ENCODE measurements around the gene EYA2.

The EYA2 gene

DNA sequence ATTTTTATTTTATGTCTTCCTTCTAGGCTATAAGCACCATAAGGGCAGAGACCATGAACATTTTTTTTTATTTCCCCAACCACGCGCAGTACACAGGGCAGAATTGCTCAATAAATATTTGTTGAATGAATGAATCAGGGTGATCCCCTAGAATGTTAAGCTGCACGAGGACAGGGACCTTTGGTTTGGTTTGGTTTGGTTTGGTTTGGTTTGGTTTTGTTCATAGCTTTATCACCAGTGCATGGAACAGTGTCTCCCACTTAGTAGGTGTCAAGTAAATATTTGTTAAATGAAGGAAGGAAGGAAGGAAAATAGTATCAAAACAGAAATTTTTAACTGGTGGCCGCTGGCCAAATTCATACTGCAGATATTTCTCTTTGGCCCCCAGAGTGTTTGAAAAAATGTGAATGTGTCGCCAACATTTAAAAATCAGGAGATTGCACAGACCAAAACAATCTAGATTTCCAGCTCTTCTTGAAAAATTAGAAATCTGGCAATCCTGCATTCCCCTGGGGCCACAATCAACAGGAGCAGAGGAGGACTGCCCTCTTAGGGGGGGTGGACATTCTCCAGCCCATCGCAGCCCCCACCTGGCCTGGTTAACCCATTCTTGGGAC is 205.3 kb downstream of the EYA2 start:
- no peak for DNase-seq (ENCODE audit: low read depth in 1 of 2, low spot score in 1 of 2)

- DNase-seq (ENCODE audit: low read depth in 1 of 2, low spot score in 1 of 2) = no peak
Observed at GRCh38 chr20:47102629-47103028, 208.0 kb downstream of the EYA2 start.

DNA sequence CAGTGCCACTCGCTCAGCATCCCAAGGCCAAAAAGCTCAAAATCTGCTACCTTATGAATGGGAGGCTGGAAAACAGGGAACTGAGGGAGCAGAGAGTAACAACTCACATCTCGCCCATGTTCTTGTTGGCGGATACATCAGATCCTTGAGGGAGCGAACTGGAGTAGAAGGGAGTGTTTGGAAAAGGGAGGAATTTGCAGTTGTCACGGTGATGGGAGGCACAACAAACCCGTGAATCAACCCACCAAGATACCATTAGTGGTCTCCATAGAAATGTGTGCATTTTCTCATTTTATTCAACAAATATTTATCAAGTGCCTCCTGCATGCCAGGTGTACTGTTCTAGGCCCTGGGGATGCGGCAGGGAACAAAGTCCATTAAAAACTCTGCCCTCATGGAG is 212.1 kb downstream of the EYA2 start:
- no peak for DNase-seq (ENCODE audit: low read depth in 1 of 2, low spot score in 1 of 2)

DNA sequence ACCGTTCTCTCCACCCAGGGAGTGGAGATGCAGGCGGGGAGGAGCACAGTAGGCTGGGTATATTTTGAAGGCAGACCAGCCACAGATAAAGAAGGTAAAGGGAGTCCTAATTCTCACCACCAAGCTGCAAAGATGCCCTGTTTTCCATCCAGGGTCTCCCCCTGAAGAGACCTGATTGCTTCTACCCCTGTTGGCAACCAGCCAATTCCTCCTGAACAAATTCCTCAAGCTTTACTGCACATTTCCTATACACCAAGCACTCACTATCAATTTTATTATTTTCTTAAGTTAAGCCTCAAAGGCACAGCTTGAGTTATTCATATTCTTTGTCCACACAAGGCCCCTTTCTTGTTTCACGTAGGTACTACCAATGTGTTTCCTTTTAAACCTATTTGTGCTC is 214.4 kb downstream of the EYA2 start:
- no peak for DNase-seq (ENCODE audit: low read depth in 1 of 2, low spot score in 1 of 2)

GRCh38 chr20:47110819-47111218 is 216.2 kb downstream of the EYA2 start:
- no peak for DNase-seq (ENCODE audit: low read depth in 1 of 2, low spot score in 1 of 2)

- DNase-seq (ENCODE audit: low read depth in 1 of 2, low spot score in 1 of 2) = no peak
Observed at GRCh38 chr20:47111576-47111975, 216.9 kb downstream of the EYA2 start.

DNA sequence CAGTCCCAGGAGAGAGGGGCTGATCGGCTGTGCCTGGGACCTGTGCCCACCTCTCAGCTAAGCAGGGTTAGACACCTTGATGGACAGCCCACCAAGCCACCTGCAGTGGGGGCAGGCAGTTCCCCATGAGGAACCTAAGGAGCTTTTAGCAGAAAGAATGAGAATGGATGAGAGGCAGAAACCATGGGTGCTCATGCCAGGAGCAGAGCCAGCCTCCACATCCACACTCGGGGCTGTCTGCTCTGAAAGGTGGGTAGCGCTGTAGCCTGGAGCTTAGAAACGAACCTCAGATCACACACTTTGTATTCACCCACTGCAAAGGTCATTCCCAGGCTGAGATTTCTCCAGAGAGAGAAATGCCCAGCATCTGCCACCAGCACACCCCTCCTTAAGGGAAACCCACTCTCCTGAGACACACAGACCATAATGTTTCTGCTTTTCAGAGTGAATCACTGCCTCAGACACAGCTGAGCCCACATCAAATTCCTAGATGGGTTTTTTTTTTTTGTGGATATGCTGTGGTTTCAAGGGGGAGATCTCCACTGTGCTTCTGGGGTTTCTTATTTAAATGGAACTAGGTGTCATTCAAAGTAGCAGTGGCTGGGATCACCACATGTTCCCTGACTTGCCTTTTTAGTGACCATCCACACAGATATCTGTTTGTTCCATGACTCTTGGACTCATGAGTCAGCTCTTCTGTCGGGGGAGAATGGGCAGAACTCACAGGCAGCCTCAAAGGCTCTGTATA is 218.9 kb downstream of the EYA2 start:
- DNase-seq (ENCODE audit: low read depth in 1 of 2, low spot score in 1 of 2) = no peak

DNA sequence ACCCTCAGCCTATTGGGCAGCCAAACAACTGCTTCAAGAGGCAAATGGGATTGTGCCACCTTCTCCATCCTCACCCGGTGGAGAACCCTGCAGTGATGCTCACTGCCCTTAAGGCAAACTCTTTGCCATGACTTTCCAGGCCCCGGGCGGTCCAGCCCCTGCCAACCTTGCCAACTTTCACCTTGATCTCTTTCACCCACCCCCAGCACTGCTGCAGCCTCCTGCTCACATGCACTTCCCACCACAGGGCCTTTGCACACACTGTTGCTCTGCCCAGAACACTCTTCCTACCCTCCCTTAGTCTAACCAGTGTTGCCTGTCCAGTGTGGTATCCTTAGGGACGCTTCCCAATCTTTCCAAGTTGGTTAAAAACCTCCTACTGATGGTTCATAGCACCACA is 221.1 kb downstream of the EYA2 start:
- DNase-seq (ENCODE audit: low read depth in 1 of 2, low spot score in 1 of 2) = no peak

DNA sequence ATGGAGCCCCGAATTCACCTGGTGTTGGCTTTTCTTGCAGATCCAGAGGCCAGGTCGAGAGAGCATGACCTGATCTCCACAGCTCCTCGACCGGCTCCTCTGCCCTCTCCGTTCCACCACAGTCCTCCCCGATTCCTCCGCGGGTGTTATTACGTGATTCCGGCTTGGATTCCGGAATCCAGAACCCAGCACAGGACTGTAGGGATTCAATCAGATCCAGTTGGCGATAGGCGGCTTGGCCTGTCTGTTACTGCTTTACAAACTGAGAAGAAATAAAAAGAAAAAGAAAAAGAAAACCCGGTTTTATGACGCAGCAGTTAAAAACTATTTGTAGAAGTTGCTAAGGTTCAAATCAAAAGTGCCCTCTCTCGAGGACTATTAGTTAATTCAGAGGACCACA is 222.7 kb downstream of the EYA2 start:
- no peak for DNase-seq (ENCODE audit: low read depth in 1 of 2, low spot score in 1 of 2)

GRCh38 chr20:47117773-47118172 is 223.1 kb downstream of the EYA2 start:
- no peak for DNase-seq (ENCODE audit: low read depth in 1 of 2, low spot score in 1 of 2)

GRCh38 chr20:47118206-47118605 is 223.6 kb downstream of the EYA2 start:
- DNase-seq (ENCODE audit: low read depth in 1 of 2, low spot score in 1 of 2) = no peak

GRCh38 chr20:47118641-47119040 is 224.0 kb downstream of the EYA2 start:
- no peak for DNase-seq (ENCODE audit: low read depth in 1 of 2, low spot score in 1 of 2)

GRCh38 chr20:47120346-47120936 is 225.8 kb downstream of the EYA2 start:
- DNase-seq (ENCODE audit: low read depth in 1 of 2, low spot score in 1 of 2) = no peak

- DNase-seq (ENCODE audit: low read depth in 1 of 2, low spot score in 1 of 2) = no peak
Observed at GRCh38 chr20:47122560-47122959, 227.9 kb downstream of the EYA2 start.

- no peak for DNase-seq (ENCODE audit: low read depth in 1 of 2, low spot score in 1 of 2)
Observed at GRCh38 chr20:47124181-47124717, 229.6 kb downstream of the EYA2 start.

GRCh38 chr20:47125508-47125757 is 230.8 kb downstream of the EYA2 start:
- no peak for DNase-seq (ENCODE audit: low read depth in 1 of 2, low spot score in 1 of 2)

- DNase-seq (ENCODE audit: low read depth in 1 of 2, low spot score in 1 of 2) = no peak
Observed at GRCh38 chr20:47125758-47126591, 231.3 kb downstream of the EYA2 start.

DNA sequence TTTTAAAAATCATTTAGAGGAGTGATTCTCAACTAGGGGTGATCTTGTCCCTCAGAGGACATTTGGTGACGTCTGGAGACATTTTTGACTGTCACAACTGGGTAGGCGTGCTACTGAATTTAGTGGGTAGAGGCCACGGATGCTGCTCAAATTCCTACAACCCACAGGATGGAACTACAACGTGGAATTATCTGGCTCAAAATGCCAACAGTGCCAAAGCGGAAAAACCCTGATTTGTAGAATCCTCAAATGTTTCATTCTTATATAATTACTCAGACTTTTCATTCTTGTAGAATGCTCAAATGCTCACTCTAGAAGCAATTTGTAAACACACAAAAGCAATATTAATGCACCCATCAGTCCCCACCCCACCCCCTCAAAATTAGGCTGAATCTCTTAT is 232.1 kb downstream of the EYA2 start:
- no peak for DNase-seq (ENCODE audit: low read depth in 1 of 2, low spot score in 1 of 2)

DNA sequence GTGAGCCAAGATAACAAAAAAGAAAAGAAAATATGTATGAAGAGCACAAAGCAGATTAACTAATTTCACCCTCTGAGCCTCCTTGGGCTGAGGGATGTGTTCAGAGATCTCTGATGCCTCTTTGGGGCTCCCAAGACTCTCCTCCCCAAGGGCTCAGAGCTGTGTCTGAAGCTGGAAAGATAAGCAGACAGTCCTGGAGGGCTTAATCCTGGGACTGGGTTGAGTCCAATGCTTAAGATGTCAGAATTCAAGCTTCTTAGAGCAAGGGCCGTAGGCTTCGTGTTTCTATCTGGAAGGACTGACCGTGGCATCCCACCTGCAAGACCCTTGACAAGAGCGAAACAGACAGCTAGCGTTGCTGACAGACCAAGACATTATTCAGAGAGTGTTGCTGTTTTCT is 232.9 kb downstream of the EYA2 start:
- DNase-seq (ENCODE audit: low read depth in 1 of 2, low spot score in 1 of 2) = no peak

GRCh38 chr20:47127999-47128398 is 233.4 kb downstream of the EYA2 start:
- no peak for DNase-seq (ENCODE audit: low read depth in 1 of 2, low spot score in 1 of 2)

- DNase-seq (ENCODE audit: low read depth in 1 of 2, low spot score in 1 of 2) = no peak
Observed at GRCh38 chr20:47129306-47129705, 234.7 kb downstream of the EYA2 start.

Data from activated CD4-positive, alpha-beta T cell treated with anti-CD3 and anti-CD28 coated beads, Interleukin-2, amount 50 U/mL, for 24 hours (primary cell).